ENCODE data around the gene PHACTR1.

- TF ChIP-seq CTCF (IDR thresholded peaks at IDR 0.05) (no peak), POLR2A (IDR thresholded peaks at IDR 0.05) (no peak)
Observed at GRCh38 chr6:13101985-13102384, 385.4 kb downstream of the PHACTR1 start.

All from lower leg skin (tissue), 3 donors.